ENCODE data around the gene KCNK6.

The KCNK6 gene

DNA sequence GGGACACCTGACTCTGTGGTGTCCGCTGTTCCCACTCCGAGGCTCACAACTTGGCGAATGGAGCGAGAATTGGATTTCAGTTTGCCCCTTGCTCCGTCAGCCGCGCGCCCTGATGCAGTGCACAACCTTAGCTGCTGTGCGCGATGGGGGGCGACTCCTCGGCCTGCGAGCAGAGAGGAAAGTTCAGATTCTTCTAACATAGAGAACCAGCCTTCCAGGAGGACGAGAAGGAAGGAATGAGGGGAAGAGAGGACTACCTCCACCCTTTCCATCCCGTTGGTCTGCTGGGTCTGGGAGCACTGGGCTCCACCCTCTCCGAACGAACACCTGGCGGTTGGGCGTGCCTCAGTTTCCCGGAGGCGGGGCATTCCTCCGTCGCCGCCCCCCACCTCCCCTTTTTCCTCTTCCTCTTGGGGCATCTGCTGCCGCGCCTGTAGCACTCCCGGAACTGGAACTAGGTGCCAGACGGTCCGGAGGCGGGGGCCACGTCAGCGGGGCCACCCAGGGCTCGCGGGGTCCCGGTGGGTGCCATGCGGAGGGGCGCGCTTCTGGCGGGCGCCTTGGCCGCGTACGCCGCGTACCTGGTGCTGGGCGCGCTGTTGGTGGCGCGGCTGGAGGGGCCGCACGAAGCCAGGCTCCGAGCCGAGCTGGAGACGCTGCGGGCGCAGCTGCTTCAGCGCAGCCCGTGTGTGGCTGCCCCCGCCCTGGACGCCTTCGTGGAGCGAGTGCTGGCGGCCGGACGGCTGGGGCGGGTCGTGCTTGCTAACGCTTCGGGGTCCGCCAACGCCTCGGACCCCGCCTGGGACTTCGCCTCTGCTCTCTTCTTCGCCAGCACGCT, at the start of gene KCNK6:
Gene KCNK6, plus strand, starts transcription at position 425 of the 838 bp plus-strand sequence. Its CDS starts 106 bp downstream, at position 531.
- peak; percentile 60 for DNase-seq (ENCODE audit: low spot score)

DNA sequence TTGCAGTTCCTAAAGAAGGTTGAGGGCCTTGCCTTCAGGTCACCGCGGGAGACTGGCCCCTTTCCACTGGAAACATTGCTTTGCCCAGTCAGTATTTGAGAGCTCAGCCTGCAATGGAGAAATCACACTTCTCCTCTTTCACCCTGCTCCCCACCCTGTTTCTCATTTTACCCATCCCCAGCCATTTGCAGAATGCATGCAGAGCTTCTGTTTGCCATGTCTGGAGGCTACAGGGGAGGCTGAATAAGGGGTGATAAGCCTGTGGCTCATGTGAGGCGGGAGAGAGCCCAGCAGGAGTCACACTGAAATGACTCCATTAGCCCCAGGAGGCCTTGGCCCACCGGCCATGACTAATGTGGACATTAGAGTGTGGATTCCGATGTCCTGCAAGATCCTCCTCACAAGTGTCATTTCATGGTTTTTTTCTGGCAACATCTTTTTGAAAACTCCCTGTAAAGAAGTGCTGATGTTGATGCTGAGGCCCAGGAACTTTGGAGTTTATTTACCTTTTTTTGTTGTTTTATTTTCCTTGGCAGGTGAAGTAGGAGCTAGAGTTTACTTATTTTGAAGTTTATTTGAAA, 49.0 kb upstream of the KCNK6 start:
- DNase-seq (ENCODE audit: low spot score): no peak

DNA sequence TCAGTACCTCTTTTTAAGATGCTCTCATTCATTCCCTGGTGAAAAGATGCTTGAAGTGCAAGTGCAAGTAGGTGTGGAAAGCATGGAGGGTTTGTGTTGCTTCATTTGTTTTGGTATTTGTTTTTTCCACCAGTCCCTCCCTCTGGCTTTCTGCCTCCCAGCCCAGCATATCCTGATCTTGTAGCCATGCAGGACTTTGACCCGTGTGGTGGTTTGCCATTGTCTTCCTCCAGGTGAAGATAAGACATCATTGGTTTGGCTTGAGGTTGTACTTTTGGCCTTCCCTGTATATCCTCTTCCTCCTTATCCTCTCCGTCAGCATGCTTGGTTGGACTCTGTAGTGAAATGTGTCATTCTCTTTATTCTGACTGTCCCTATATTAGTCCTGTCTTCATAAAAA, 46.1 kb upstream of the KCNK6 start:
- no peak for DNase-seq (ENCODE audit: low spot score)

DNA sequence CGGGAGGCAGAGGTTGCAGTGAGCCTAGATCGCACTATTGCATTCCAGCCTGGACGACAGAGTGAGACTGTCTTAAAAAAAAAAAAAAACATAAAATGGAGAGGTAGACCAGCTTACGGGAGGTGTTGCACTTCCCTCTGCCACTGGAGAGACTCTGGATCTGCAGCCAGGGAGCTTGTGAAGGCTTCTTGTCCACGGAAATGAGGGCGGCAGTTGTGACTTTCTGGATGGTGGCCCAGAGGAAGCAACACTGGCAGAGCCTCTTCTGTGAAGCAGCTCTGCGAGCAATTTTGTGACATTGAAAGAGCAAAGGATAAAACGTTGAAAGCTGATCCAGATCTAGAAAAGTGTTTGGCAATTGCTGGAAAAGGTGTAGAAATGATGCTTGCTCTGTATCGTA, 44.9 kb upstream of the KCNK6 start:
- DNase-seq (ENCODE audit: low spot score): no peak

DNA sequence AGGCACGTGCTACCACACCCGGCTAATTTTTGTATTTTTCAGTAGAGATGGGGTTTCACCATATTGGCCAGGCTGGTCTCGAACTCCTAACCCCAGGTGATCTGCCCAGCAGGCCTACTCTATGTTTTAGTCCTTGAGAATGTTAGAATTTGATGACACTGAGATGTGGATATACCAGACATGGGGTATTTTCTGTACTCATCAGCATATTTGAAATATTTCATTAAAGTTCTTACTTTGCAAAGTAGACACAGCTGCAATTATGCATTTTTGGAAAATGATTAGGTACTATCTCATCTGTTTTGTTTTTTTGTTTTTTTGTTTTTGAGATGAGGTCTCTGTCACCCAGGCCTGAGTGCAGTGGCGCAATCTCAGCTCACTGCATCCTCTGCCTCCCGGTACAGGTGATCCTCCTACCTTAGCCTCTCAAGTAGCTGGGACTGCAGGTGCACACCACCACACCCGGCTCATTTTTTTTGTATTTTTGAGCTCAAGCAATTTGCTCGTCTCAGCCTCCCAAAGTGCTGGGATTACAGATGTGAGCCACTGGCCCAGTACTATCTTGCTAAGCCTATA, 42.6 kb upstream of the KCNK6 start:
- no peak for DNase-seq (ENCODE audit: low spot score)

DNA sequence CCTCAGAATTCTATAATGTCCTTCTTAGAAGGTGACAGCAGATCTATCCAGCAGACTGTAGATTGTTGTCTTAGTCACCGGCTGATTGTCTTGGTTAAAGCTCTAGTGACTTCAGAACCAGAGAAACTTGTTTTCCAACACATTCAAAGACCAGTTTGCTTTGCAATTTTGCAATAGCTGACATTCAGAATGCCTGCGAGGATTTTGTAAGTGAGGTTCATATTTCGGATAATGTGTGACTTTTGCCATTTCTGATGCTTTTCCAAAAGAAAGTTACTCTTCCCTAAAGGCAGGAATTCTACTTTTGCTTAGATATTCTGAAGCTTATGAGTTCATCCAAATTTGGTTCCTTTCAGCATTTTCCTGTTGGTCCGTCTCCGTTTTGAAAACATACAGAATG, 42.1 kb upstream of the KCNK6 start:
- no peak for DNase-seq (ENCODE audit: low spot score)

DNA sequence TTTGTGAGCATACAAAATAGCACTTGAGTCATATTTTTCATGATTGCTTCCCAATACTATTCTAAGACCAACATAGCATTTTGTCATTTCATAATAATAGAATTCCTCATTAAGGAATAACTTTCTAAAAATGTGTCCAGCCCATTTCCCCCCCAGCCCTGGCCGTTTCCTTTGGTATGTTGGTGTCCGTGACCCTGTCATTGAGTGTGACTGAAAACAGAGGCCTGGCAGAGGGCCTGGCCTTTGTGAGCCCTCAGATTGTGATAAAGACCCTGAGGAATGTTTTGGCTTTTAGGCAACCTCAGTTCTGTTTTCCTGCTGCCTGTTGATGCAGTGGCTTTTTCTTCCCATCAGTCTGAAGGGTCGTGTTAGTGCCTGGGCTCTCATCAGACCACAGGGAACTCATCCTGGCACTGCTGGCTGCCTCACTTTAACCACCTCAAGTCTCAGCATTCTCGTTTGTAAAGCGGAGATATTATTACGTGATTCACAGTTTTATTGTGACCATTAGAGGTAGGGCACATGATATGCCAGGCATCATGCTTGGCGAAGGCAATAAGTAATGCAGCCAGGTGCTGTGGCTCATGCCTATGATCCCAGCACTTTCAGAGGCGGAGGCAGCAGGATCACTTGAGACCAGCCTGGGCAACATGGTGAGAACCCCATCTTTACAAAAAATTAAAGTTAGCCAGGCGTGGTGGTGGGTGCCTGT, 41.5 kb upstream of the KCNK6 start:
- no peak for DNase-seq (ENCODE audit: low spot score)

DNA sequence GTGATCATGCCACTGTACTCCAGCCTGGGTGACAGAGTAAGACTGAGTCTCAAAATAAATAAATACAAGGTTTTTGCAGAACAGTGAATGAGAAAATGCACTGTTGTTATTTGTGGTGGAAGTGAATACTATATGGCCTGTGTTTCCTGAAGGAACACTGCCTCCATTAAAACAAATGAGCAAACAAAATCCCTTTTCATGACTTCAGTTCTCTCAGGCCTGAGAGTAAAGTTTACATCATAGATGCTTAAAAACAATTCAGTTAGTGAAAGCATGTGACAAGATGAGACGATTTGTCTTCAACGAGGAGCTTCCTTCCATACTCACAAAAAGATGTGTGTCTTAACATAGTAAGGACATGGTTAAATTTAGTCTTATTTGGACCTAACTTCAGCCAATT, 40.9 kb upstream of the KCNK6 start:
- DNase-seq (ENCODE audit: low spot score): no peak

DNA sequence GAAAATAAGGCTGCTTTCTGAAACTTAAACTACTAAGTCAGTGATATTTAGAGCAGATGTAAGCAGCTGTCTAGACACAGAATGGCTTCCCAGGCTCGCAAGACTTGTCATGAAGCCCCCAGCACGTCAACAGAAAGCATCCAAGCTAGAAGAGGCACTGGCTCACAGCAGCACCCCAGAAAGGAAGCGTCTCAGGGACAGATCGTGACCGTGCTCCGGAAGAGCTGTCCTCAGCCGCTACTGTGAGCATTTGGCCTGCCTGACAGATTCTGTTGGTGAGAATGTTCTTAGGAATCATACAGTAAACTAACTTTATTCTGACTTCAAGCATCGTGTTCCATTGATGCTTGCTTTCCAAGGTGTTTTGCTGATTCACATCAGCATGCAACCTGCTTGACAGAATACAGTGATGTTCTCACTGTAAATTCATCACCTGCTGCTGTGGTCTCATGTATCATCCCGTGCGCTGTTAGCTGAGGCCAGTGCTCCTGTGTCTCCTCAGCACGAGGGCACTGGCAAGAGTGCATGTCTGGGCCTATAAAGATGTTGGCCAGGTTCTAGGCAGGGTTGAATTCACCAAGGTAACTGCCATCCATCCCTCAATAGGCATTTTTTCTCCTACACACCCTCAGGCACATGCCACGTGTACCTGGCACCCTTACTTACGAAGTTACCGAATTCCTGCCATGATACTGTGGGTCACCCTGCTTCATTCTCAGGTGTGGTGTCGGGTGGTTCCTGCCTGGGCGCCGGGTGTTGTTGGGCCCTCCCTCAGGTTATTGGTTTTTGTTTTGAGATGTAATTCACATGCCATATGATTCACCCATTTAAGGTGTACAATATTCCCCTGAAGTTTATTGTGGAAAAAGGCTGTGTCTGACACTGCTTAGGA, 39.4 kb upstream of the KCNK6 start:
- DNase-seq (ENCODE audit: low spot score): no peak

DNA sequence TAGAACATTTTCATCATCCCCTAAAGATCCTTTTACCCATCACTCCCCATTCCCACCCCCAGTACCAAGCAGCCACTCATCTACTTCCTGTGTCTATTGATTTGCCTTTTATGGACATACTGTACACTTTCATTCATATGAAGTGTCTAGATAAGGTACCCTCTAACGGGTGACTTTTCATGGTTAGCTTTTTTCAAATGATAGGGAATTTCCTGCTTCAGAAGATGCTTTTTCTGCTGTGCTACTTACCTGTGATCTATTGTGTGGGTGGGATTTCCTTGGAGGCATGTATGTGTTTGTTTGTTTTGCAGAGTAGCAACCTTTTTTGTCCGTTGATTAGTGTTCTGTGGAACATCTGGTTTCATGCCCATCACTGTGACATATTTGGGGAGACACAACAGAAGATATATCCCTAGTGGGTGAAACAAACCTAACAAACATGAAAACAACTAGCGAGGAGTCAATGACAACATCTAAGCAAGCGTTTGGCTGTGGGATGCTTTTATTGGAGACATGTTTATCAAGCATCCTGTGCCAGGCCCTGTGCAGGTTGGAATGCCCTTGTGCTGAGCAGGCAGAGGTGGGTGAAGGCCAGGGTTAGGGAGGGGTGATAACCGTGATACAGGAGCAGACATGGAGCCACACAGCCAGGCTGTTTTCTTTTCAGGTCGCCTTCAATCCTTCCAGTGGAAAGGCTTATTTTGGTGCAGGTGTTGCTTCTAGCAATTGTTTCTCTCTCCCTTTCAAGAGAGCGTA, 37.7 kb upstream of the KCNK6 start:
- DNase-seq (ENCODE audit: low spot score): no peak

DNA sequence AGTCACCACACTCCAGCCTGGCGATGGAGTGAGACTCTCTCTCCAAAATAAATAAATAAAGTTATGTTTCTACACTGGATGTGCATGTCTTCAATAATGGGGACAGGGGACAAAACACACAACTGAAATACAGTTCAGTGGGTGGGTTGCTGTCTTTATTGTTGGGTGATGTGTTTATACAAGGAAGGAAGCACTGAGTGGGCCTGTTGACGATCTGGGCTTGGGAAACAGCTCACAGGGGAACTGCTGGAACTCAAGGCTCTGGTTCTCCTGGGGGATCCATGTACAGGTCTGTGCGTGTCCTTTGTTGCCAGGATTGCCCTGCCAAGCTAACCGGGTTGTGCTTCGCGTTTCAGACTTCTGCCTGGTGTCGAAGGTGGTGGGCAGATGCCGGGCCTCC, 36.4 kb upstream of the KCNK6 start:
- no peak for DNase-seq (ENCODE audit: low spot score)

DNA sequence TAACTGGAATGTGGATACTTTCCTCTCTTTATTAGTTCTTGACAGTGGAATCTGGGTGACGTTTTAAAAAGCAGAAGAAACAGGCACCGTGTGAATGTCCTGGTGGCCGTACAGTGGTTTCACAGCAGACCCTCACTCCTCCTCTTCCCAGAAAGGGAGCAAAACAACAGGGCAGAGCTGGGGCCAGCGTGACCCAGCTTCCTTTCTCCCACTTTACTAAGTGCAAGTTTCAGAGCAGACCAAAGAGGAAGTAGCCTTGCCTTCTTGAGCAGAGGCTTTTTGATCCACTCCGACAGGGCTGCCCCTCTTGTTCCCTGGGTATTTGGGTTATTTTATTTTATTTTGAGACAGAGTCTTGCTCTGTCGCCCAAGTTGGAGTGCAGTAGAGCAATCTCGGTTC, 35.2 kb upstream of the KCNK6 start:
- no peak for DNase-seq (ENCODE audit: low spot score)

DNA sequence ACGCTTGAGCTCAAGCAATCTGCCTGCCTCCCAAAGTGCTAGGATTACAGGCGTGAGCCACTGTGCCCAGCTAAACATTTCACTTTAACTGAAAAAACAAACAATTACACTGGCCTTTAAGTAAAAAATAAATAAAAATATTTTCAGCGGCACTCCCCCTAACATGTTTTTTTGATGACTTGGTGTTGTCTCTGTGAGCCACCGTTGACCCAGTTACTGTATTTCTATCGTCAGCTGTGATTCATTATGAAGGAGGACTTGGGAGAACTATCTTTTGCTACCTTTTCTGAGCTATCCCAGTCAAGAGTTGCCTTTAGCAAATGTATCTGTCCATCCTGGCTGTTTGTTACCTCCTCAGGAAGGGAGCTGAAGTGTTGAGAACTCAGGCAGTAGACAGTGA, 34.1 kb upstream of the KCNK6 start:
- DNase-seq (ENCODE audit: low spot score): no peak

DNA sequence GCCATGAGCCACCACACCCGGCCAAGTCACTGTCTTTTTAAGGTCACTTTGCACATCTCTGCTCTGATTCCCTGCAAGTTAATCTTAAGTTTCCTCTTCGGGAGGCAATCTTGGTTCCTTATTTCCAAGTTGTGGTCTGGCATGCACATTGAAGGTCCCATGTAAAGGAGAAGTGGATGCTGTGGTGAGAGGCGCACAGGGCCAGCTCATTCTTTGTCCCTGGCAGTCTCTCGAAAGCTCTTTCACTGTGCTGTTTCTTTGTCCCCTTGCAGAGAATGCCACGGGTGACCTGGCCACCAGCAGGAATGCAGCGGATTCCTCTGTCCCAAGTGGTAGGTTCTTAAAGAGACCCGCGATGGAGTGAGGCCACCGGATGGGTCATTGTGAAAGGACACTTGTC, 32.0 kb upstream of the KCNK6 start:
- DNase-seq (ENCODE audit: low spot score): no peak

DNA sequence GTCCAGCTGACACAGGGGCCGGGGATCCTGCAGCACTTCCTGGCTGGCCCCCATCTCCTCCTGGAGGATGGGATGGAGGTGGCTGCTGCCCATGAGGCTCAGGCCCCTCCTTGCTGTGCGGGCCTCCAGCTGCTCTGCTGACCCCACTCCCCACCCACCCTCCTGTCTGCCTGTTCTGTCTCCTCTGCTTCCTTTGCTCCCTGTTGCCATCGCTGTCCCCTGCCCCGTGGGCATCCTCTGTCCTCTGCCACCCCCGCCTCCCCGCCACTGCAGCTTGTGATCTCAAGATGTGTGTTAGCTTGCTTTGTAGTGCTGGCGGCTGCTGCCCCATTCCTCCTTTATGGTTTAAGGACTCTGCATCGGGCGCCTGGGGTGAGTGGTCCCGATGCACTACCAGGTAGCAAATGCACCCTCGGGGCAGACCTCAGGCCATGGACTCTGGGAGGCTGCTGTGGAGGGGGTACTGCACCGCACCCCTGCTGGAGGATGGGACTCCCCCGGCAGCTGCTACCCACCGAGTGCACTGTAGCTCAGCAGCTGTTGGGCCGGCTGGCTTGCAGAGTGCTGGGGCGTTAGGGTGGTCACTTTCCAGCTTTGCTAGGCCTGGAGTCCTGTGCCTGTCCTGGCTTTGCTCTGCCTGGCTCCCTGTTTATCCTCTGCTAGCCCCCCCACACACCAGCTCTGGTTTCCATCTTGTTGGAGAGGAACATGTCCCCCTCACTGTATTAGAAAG, 31.4 kb upstream of the KCNK6 start:
- DNase-seq (ENCODE audit: low spot score): no peak

DNA sequence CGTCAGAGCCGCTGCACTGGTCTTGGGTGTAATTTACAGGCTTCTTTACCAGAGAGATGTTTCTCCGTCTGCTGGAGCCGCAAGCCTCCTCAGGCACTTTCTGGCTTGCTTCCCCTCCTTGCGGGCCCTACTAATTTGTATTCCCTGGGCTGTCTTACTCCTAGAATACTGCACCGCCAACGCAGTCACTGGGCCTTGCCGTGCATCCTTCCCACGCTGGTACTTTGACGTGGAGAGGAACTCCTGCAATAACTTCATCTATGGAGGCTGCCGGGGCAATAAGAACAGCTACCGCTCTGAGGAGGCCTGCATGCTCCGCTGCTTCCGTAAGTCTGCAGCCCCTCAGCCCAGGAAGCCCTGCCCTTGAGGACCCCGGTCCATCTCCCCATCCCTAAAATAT, 29.7 kb upstream of the KCNK6 start:
- DNase-seq (ENCODE audit: low spot score): no peak

DNA sequence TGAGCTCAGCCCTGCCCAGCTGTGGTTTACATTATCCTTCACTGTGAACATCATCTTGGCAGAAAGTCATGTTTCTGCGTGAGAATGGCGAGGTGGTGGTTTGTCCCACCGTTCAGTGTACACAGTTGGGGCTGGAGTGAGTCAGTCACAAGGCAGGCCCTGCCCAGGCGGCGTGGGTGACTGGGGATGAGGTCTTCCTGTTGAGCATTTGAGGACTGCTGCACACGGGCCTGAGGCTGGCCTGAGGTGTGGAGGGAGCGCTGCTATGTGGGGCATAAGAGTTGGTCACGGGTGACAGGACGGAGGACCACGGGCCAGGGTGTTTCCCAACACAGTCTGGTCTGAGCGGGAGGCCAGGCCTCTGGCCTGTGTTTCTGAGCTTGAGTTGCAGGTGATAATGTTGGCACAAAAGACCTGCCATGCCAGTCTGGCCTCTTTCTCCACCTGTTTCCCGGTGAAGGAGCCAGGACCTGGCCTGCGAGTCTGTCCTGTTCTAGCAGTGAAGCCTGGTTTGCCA, 29.0 kb upstream of the KCNK6 start:
- DNase-seq (ENCODE audit: low spot score): no peak

DNA sequence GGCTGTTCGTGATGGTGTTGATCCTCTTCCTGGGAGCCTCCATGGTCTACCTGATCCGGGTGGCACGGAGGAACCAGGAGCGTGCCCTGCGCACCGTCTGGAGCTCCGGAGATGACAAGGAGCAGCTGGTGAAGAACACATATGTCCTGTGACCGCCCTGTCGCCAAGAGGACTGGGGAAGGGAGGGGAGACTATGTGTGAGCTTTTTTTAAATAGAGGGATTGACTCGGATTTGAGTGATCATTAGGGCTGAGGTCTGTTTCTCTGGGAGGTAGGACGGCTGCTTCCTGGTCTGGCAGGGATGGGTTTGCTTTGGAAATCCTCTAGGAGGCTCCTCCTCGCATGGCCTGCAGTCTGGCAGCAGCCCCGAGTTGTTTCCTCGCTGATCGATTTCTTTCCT, 27.8 kb upstream of the KCNK6 start:
- no peak for DNase-seq (ENCODE audit: low spot score)

DNA sequence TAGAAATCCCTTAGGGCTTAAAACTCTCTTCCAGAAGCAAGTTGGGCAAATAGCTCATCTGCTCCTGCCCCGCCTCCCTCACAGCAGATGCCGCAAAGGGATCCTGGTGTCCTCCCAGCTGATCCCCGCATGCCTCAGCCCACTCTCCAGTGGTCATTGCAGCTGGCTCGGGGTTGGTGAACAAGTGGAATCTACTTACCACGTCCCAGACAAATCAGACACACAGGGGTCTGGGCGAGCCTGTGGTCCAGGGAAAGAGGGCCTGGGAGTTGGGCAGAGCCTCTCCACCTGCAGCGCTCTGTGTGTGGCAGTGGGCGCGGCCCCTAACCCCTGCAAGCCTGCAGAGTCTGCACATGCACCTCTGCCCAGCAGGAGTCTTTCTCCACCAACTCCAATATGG, 26.4 kb upstream of the KCNK6 start:
- DNase-seq (ENCODE audit: low spot score): no peak

DNA sequence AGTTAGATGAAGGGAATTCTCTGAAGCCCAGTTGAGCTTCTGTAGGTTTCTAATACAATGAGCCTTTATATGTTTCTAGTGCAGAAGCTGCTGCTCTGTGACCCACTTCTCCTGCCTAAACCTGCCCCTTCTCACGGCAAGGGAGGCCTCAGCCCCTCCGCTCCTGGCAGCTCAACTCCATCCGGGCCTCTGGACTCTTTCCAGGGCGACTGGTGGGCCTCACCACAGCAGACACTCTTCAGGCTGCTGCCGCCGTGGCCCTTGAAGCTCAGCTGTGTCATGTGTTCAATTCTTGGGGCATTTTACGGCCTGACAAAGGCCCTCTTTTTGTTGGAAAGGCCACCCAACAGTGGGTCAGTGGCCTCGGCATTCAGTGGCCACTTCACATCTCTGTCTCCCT, 25.6 kb upstream of the KCNK6 start:
- DNase-seq (ENCODE audit: low spot score): no peak
